ENCODE measurements around the gene MCU. TPM values are rescaled to one million over a fixed set of nuclear protein-coding genes. Genes with fewer than 3 reads are reported as not detected.

The MCU gene
- total and polyA plus RNA-seq, 2 of the 8 experiments (the other 6 are each of a cell fraction or from before 2014, with no cell fraction given): 51.6 to 62.2 TPM

- no peak for TF ChIP-seq NANOG (IDR thresholded peaks at IDR 0.05; ENCODE audit: insufficient read depth, low read depth, low read length, poor library complexity, severe bottlenecking)
- TF ChIP-seq CEBPB (IDR thresholded peaks at IDR 0.05; ENCODE audit: low read depth, low read length): no peak
- no peak for TF ChIP-seq ATF2 (IDR thresholded peaks at IDR 0.05; ENCODE audit: low read length)
- TF ChIP-seq RAD21 (IDR thresholded peaks at IDR 0.05 in 1 of 2, conservative IDR thresholded peaks at IDR 0.05 in 1 of 2; ENCODE audit: low read depth in 2 of 2, low read length in 2 of 2): no peak
- no peak for TF ChIP-seq TCF12 (IDR thresholded peaks at IDR 0.05; ENCODE audit: low read depth, low read length)
- TF ChIP-seq RNF2 (IDR thresholded peaks at IDR 0.05; ENCODE audit: borderline replicate concordance, low read depth, low read length, missing control alignments, poor library complexity, severe bottlenecking): no peak
Observed at GRCh38 chr10:72661431-72661830, 30.5 kb upstream of the MCU start (continued).
